Neuronal stem cell (in vitro differentiated cells): Measurements from ENCODE around the gene KLK12.
A peak's percentile ranks its signal among the peaks of the same experiment; 100 is the strongest.

Source experiments
- DNase-seq: peaks from one replicate; pipeline ENCODE4 v3.0.0-alpha.2; 2013; ENCODE audit warnings: low spot score
- H2AFZ ChIP-seq: one replicate; pipeline ENCODE4 v1.6.1; 2013; ENCODE audit warnings: mild to moderate bottlenecking, low read length, inconsistent platforms
- H2AK5ac ChIP-seq: 2 replicates; pipeline ENCODE4 v1.6.1; 2013; ENCODE audit warnings: low read depth, mild to moderate bottlenecking, inconsistent platforms, low read length, moderate library complexity, mixed read lengths
- H2BK120ac ChIP-seq: 2 replicates; pipeline ENCODE4 v1.6.1; 2013; ENCODE audit warnings: low read depth, mild to moderate bottlenecking, inconsistent platforms, low read length, moderate library complexity, mixed read lengths
- H2BK12ac ChIP-seq: one replicate; pipeline ENCODE4 v1.6.1; 2013; ENCODE audit warnings: low read length, inconsistent platforms
- H2BK15ac ChIP-seq: 2 replicates; pipeline ENCODE4 v1.6.1; 2013; ENCODE audit warnings: mild to moderate bottlenecking, low read length, inconsistent platforms, mixed read lengths
- H2BK5ac ChIP-seq: one replicate; pipeline ENCODE4 v1.6.1; 2013; ENCODE audit warnings: inconsistent platforms, mild to moderate bottlenecking, low read length, moderate library complexity
- H3K14ac ChIP-seq: one replicate; pipeline ENCODE4 v1.6.1; 2013; ENCODE audit warnings: low read length, inconsistent platforms
- H3K18ac ChIP-seq: 2 replicates; pipeline ENCODE4 v1.6.1; 2013; ENCODE audit warnings: low read length, inconsistent platforms
- H3K23ac ChIP-seq: 2 replicates; pipeline ENCODE4 v1.6.1; 2013; ENCODE audit warnings: low read depth, mild to moderate bottlenecking, mixed read lengths, low read length, inconsistent platforms; ENCODE audit not compliant: poor library complexity
- H3K27ac ChIP-seq: replicated peaks from 3 replicates; pipeline ENCODE4 v1.5.1; 2013; ENCODE audit warnings: low read length, inconsistent platforms
- H3K27me3 ChIP-seq, 3 experiments: 2 replicates each; pipeline ENCODE4 v1.6.1; 2013; ENCODE audit warnings: low read length in 3 of 3, mild to moderate bottlenecking in 2 of 3, inconsistent platforms in 1 of 3, low read depth in 1 of 3, mixed read lengths in 1 of 3, moderate library complexity in 1 of 3; ENCODE audit not compliant: control insufficient read depth in 3 of 3, insufficient read depth in 3 of 3
- H3K36me3 ChIP-seq, 2 donors: replicated peaks in 1 of 2; 2 replicates each; pipeline ENCODE4 v1.6.1; 2013; ENCODE audit warnings: low read length in 2 of 2; ENCODE audit not compliant: control insufficient read depth in 2 of 2, insufficient read depth in 2 of 2
- H3K4ac ChIP-seq: 2 replicates; pipeline ENCODE4 v1.6.1; 2013; ENCODE audit warnings: inconsistent platforms, mild to moderate bottlenecking, low read length, moderate library complexity
- H3K4me1 ChIP-seq, 2 donors: 1 replicate in 1 of 2; 2 replicates in 1 of 2; pipeline ENCODE4 v1.6.1; 2013; ENCODE audit warnings: low read length in 2 of 2, low read depth in 1 of 2; ENCODE audit not compliant: control insufficient read depth in 2 of 2, insufficient read depth in 1 of 2
- H3K4me2 ChIP-seq: one replicate; pipeline ENCODE4 v1.6.1; 2013; ENCODE audit warnings: mild to moderate bottlenecking, low read length, inconsistent platforms; ENCODE audit not compliant: insufficient read depth, poor library complexity, severe bottlenecking
- H3K4me3 ChIP-seq, 2 donors: 2 replicates each; pipeline ENCODE4 v1.5.1; 2013; ENCODE audit warnings: low read length in 2 of 2, mild to moderate bottlenecking in 2 of 2, inconsistent platforms in 1 of 2, moderate library complexity in 1 of 2
- H3K79me1 ChIP-seq: one replicate; pipeline ENCODE4 v1.6.1; 2013; ENCODE audit warnings: low read depth, mild to moderate bottlenecking, inconsistent platforms, low read length, moderate library complexity
- H3K9ac ChIP-seq: one replicate; pipeline ENCODE4 v1.6.1; 2013; ENCODE audit warnings: mild to moderate bottlenecking, low read depth, low read length, inconsistent platforms; ENCODE audit not compliant: poor library complexity
- H3K9me3 ChIP-seq, 2 donors: replicated peaks in 1 of 2; 2 replicates each; pipeline versions ENCODE3 to v1.6.1; 2013; ENCODE audit warnings: low read length in 2 of 2, mild to moderate bottlenecking in 2 of 2, inconsistent platforms in 1 of 2, low read depth in 1 of 2, mixed read lengths in 1 of 2, moderate library complexity in 1 of 2; ENCODE audit not compliant: control insufficient read depth in 2 of 2, insufficient read depth in 1 of 2
- H4K8ac ChIP-seq: one replicate; pipeline ENCODE4 v1.6.1; 2013; ENCODE audit warnings: low read depth, mild to moderate bottlenecking, inconsistent platforms, low read length, moderate library complexity
- H4K91ac ChIP-seq: one replicate; pipeline ENCODE4 v1.6.1; 2013; ENCODE audit warnings: low read length, low read depth, mild to moderate bottlenecking, inconsistent platforms; ENCODE audit not compliant: poor library complexity
- WGBS, 2 donors: extraction: QIAGEN DNeasy Blood & Tissue Kit; methylation state at CpG; one replicate each; pipeline ENCODE4 v1.1.7; 2013; ENCODE audit warnings: missing lambda C conversion rate in 2 of 2, mixed read lengths in 1 of 2; ENCODE audit not compliant: insufficient read length in 2 of 2, insufficient replicate concordance in 1 of 2; ENCODE audit errors: extremely low coverage in 2 of 2; 5-methylcytosine and 5-hydroxymethylcytosine counted together

The KLK12 gene

DNA sequence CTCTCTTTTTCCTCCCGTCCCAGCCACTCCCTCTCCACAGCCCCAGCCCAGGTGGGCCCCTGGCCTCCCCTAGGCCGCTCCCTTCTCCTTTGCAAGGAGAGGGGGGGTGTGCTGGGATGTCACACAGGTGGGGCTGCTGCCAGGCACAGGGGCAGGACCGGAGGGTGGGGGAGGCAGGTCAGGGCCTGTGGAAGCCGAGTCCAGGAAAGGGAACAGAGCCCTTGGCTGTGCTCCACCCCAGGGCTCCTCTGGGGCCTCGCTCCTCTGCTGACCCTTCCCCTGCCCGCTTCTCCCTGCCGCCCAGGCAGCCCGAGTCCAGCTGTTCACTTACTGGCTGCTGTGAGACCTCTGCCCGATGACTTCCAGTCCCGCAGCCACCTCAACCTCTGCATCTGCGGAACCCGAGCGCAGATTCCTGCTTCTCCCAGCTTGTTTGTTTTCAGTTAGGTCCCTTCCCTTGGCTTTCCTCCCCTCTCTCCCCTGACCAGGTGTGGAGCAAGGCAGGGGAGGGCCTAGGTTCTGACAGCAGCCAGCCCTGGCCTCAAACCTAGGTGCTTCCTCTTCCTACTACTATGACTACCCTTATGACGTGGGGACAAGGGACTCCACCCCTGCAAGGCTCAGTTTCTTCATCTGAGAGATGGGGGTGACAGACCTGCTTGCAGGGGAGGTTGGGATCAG lies 7.5 kb downstream of the KLK12 start:
- Histone ChIP-seq H2BK5ac (no peak overlapping the region), H2AFZ (no peak overlapping the region), H2BK15ac (peak overlapping the region; percentile 52), H3K9me3 (peaks cover 0 to 2% of the 10 kb centered on the region in 2 donors), H3K4me1 (peaks cover 0 to 14% of the 10 kb centered on the region in 2 donors), H2AK5ac (peak overlapping the region; percentile 51), H3K27me3 (peaks cover 0 to 49% (median 0%) of the 10 kb centered on the region in 3 experiments), H3K27ac (no peak overlapping the region), H2BK120ac (peak overlapping the region; percentile 65), H3K14ac (no peak overlapping the region), H3K4me2 (no peak overlapping the region), H3K18ac (peak overlapping the region; percentile 35), H3K4ac (no peak overlapping the region), H3K79me1 (peaks cover 1% of the 10 kb centered on the region), H3K23ac (peak overlapping the region; percentile 51), H3K9ac (no peak overlapping the region), H3K36me3 (no peaks in the 10 kb centered on the region), H2BK12ac (no peak overlapping the region), H4K91ac (no peak overlapping the region), H3K4me3 (no peak overlapping the region), H4K8ac (no peak overlapping the region)
- no peak for DNase-seq
- no CpG with 5 or more reads among the region's 14 CpGs for WGBS, 2 donors

DNA sequence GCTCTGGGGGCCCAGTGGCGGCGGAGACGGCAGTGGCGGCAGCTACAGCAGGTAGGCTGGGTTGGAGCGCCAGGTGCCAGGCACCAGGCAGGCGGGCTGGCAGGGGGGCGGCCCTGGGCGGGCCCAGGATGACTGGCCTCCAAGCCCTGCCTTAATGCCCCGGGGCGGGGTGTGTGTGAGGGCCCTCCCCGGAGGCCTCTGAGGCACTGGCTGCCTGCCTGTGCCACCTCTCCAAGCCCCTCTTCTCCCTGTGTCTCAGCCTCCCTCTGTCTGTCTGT lies 8.3 kb downstream of the KLK12 start, which contains the start of gene KLK11:
TSS of gene KLK11 (minus strand) at position 63 of the 278 bp plus-strand sequence. CDS start 985 bp downstream, outside the sequence.
- Histone ChIP-seq H3K23ac (peak within 1 kb of the TSS; percentile 56), H3K79me1 (peaks cover 1% of the 10 kb centered on the region), H3K4me1 (peaks cover 0 to 14% of the 10 kb centered on the region in 2 donors), H2AFZ (no peak within 1 kb of the TSS), H3K4me3 (no peak within 1 kb of the TSS), H2BK5ac (peak within 1 kb of the TSS; percentile 79), H3K9ac (peak within 1 kb of the TSS; percentile 66), H3K4ac (peak within 1 kb of the TSS; percentile 30), H4K8ac (no peak within 1 kb of the TSS), H2BK12ac (no peak within 1 kb of the TSS), H3K18ac (peak within 1 kb of the TSS; percentile 82), H3K14ac (peak within 1 kb of the TSS; percentile 59), H2BK15ac (peak within 1 kb of the TSS; percentile 63), H3K27me3 (peaks cover 0 to 53% (median 0%) of the 10 kb centered on the region in 3 experiments), H4K91ac (no peak within 1 kb of the TSS), H3K9me3 (peaks cover 0 to 2% of the 10 kb centered on the region in 2 donors), H3K27ac (no peak within 1 kb of the TSS), H3K4me2 (no peak within 1 kb of the TSS), H3K36me3 (no peaks in the 10 kb centered on the region), H2BK120ac (peak within 1 kb of the TSS; percentile 65), H2AK5ac (peak within 1 kb of the TSS; percentile 81)
- DNase-seq, result no peak
- WGBS, 2 donors, result no CpG with 5 or more reads among the region's 11 CpGs

DNA sequence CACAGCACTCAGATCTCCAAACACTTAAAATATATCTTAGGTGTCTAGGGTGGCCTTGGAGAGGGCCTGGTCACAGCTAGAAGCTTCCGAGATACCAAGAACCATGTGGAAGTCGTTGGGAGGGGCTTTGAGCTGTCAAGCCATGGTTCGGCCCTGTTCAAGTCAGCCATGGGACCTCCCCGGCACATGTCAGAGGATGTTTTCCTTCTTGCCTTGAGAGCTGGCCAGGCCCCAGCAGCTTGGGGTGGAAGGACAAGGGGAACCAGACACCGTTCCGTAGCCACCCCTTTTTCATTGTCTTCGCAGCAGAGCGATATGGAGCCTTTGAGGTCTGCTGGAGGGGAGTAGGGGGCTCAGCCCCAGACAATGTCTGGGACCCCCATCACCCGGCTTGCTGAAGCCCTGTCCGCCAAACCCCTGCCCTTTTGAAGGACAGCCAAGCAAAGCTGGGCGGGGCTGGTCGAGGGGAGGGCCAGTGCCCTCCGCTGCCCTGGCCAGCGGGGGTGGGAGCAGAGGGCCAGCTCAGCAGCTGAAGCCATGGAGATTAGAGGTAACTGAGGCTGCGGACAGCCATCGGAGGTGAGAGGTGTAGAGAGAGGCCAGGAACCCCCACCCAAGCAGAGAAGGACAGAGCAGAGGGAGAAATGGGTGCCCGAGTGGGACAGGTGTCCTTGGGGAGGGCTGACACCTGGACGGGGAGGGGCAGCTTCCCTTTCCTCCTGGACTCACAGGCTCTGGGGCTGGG lies 8.8 kb downstream of the KLK12 start:
- no peak overlapping the region for H2AFZ ChIP-seq

DNA sequence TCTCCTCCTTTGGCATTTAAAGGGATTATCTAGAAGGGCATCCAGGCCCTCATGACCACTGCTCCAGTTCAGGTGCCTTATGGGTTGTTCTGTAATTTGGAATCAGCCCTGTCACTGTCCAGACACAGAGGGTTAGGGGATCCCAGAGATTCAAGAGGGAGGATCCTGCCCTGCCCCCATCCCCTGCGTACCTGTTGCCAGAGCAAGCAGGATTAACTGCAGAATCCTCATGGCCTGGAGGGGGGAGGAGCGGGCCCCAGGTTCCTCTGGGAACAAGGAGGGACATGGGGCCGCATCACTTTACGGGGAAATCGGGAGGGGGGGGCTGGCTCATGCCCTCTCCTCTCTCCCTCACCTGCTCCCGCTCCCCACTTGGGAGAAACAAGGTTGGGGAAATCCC lies 9.4 kb downstream of the KLK12 start:
- Histone ChIP-seq H3K27ac (no peak overlapping the region), H3K18ac (no peak overlapping the region), H3K4me3 (no peak overlapping the region), H3K14ac (no peak overlapping the region), H3K23ac (no peak overlapping the region), H3K36me3 (no peaks in the 10 kb centered on the region), H2AK5ac (no peak overlapping the region), H3K4me1 (peaks cover 0 to 16% of the 10 kb centered on the region in 2 donors), H2BK15ac (no peak overlapping the region), H3K9me3 (no peaks in the 10 kb centered on the region), H2AFZ (no peak overlapping the region), H2BK12ac (no peak overlapping the region), H3K4me2 (no peak overlapping the region), H2BK120ac (no peak overlapping the region), H4K91ac (no peak overlapping the region), H3K4ac (no peak overlapping the region), H3K9ac (no peak overlapping the region), H2BK5ac (no peak overlapping the region), H4K8ac (no peak overlapping the region), H3K27me3 (peaks cover 0 to 59% (median 1%) of the 10 kb centered on the region in 3 experiments), H3K79me1 (peaks cover 1% of the 10 kb centered on the region)
- no CpG with 5 or more reads among the region's 6 CpGs for WGBS, 2 donors
- no peak for DNase-seq

More for the DNA sequence above, 8.8 kb downstream of the KLK12 start:
- no peak for DNase-seq
- H2BK120ac ChIP-seq, result no peak overlapping the region
- peak overlapping the region; percentile 56 for H3K23ac ChIP-seq
- peak overlapping the region; percentile 30 for H3K4ac ChIP-seq
- peak overlapping the region; percentile 79 for H2BK5ac ChIP-seq
- peak overlapping the region; percentile 81 for H2AK5ac ChIP-seq
- H3K9ac ChIP-seq, result peak overlapping the region; percentile 66
- no peak overlapping the region for H3K4me2 ChIP-seq
- no peaks in the 10 kb centered on the region for H3K36me3 ChIP-seq
- no peak overlapping the region for H4K8ac ChIP-seq
- no peak overlapping the region for H4K91ac ChIP-seq
- WGBS, 2 donors, result no CpG with 5 or more reads among the region's 18 CpGs
- peak overlapping the region; percentile 59 for H3K14ac ChIP-seq
- peaks cover 1% of the 10 kb centered on the region for H3K79me1 ChIP-seq
- peak overlapping the region; percentile 63 for H2BK15ac ChIP-seq
- H3K27me3 ChIP-seq, result peaks cover 0 to 57% (median 0%) of the 10 kb centered on the region in 3 experiments
- H3K27ac ChIP-seq, result no peak overlapping the region
- H3K18ac ChIP-seq, result peak overlapping the region; percentile 82
- no peak overlapping the region for H3K4me3 ChIP-seq
- no peak overlapping the region for H2BK12ac ChIP-seq
- H3K9me3 ChIP-seq, result peaks cover 0 to 2% of the 10 kb centered on the region in 2 donors
- peaks cover 0 to 16% of the 10 kb centered on the region in 2 donors for H3K4me1 ChIP-seq
